ENCODE results near the gene MAPK1.
"Not testable (repeated sequence)": the region's sequence is repeated elsewhere in the genome, so short reads cannot be mapped to it uniquely, and the experiment has no call there.

Gene MAPK1

DNA sequence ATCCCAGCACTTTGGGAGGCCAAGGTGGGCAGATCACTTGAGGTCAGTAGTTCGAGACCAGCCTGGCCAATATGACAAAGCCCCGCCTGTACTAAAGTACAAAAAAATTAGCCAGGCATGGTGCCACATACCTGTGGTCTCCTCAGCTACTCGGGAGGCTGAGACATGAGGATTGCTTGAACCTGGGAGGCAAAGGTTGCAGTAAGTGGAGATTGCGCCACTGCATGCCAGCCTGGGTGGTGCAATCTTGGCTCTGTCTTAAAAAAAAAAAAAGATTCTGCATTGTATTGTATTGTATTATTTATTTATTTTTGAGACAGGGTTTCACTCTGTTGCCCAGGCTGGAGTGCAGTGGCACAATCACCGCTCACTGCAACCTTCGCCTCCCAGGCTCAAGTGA, 122.5 kb downstream of the MAPK1 start:
- DNase-seq, result peak; percentile 31

- DNase-seq, result no peak
Measured at GRCh38 chr22:21741790-21742189, 125.7 kb downstream of the MAPK1 start.

- no peak for DNase-seq
Measured at GRCh38 chr22:21741059-21741458, 126.4 kb downstream of the MAPK1 start.

- DNase-seq, result no peak
Measured at GRCh38 chr22:21739828-21740377, 127.5 kb downstream of the MAPK1 start.

DNA sequence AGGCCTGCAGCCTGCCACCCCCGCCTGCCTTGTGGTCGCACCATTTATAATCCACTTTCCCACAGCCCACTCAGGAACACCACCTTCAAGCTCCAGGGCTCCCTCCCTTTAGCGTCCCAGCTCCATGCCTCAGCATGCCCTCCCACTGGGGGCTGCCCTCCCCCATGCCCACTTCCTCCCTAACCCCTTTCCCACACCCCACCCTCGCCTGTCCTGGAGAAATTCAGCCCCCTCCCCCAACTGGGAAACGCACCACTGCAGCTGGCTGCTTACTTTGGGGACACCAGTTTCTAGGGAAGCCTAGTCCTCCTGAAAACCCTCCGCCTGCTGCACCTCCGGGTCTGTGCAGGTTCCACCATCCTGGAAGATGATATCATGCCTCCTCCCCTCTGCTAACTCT, 128.5 kb downstream of the MAPK1 start:
- no peak for DNase-seq

DNA sequence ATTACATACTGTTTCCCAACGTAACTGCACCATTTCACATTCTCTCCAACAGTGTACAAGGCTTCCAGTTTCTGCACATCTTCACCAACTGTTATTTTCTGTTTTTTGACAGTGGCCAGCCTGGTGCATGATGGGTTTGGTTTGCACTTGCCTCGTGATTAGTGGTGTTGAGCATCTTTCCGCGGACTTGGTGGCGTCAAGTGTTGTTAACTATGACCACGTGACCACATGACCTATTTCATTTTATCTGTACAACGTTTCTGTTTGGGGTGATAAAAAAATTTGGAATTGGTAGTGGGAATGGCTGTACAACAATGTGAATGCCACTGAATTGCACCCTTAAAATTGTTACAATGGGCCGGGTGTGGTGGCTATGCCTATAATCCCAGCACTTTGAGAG, 129.4 kb downstream of the MAPK1 start:
- DNase-seq, result no peak

GRCh38 chr22:21736948-21737347, 130.5 kb downstream of the MAPK1 start:
- DNase-seq, result no peak

- DNase-seq, result no peak
Measured at GRCh38 chr22:21736084-21736642, 131.3 kb downstream of the MAPK1 start.

DNA sequence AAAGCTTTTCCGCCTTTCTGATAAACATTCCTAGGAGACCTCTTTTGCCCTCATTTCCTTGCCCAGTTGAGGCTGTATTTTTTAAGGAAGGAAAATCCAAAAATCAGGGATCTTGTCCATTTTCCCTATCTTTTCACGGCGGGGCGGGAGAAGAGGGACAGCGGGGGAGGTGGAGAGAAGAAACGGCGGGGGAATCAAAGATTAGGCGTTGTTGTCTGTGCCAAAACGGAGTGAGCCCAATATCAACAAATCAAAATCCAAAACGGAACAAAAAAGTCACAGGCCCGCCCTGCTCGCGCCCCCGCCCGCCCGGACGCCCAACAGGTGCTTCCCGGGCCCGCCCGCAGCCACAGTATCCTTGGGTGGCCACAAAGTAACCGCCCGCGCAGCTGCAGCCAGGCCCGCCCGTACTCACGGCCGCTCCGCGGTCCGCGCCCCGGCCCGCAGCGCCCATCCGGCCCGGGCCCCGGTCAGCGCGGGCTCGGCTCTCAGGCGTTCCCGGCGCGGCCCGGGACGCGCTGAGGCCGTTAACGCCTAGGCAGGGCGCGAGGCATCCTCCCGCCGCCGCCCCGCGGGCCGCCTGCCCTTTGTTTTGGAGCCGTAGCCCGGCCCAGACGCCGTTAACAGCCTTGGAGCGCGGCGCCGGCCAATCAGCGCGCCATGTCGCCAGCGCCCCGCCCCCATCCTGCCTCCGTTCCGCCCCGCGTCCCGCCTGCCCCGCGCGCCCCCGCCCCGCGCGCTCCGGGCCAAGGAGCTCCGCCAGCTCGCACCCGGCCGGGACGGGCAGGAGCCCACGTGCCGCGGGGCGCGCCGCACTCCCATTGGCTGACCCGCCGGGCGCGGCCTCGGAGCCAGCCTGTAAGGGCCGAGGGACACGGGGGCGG, 132.0 kb downstream of the MAPK1 start, which contains the start of gene YPEL1:
Gene YPEL1, minus strand, starts transcription at position 595 of the 884 bp plus-strand sequence. CDS start 25,050 bp downstream, outside the sequence.
- DNase-seq, result peak; percentile 97

- no peak for DNase-seq
Measured at GRCh38 chr22:21734540-21735199, 132.8 kb downstream of the MAPK1 start.

DNA sequence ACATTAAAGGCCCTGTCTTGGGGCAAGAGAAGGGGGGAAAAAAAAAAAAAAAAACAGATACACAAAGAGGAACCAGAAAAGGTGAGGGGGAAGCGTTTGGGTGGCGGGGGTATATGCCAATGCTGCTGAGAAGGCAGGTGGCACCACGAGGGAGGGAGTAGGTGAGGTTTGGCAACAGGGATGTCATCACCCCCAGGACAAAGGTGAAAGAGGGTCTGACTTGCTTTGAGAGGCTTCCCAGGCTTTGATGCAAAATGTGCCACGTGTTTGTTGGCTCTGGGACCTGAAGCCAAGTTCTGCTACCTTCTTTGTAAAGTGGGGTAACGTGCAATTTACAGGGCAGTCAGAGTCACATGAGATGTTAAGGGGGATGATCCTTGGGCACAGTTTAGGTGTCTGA, 135.9 kb downstream of the MAPK1 start:
- DNase-seq, result no peak

GRCh38 chr22:21730535-21731308, 136.7 kb downstream of the MAPK1 start:
- no peak for DNase-seq

DNA sequence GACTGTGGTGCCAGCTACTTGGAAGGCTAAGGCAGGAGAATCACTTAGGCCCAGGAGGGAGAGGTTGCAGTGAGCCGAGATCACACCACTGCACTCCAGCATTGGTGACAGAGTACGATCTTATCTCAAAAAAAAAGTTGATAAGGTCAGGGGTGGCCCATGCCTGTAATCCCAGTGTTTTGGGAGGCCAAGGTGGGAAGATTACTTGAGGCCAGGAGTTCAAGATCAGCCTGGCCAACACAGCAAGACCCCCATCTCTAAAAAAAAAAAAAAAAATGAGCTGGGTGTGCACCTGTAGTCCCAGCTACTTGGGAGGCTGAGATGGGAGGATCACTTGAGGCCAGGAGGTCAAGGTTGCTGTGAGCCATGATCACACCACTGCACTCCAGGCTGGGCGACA, 138.3 kb downstream of the MAPK1 start:
- DNase-seq, result not testable (repeated sequence)

DNA sequence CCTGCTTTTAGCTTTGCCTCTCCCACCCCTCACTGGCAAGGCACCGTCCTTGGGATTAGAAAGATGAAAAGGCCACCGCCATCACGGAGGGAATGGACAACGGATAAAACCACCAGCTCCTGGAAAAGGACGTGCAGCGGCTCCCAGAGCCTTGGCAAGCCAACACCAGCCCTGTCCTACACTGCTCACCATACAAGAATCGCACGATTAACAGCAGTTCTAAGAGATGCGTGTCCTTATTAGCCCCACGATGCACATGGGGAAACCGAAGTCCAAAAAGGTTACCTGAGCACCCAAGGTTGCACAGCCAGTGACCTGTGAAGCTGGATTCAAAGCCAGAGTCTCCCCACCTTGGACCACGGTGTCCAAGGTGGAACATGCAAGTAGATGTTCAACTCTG, 139.2 kb downstream of the MAPK1 start:
- no peak for DNase-seq

GRCh38 chr22:21727768-21728167, 139.7 kb downstream of the MAPK1 start:
- no peak for DNase-seq

GRCh38 chr22:21727159-21727558, 140.3 kb downstream of the MAPK1 start:
- no peak for DNase-seq

- DNase-seq, result no peak
Measured at GRCh38 chr22:21726650-21727049, 140.8 kb downstream of the MAPK1 start.

DNA sequence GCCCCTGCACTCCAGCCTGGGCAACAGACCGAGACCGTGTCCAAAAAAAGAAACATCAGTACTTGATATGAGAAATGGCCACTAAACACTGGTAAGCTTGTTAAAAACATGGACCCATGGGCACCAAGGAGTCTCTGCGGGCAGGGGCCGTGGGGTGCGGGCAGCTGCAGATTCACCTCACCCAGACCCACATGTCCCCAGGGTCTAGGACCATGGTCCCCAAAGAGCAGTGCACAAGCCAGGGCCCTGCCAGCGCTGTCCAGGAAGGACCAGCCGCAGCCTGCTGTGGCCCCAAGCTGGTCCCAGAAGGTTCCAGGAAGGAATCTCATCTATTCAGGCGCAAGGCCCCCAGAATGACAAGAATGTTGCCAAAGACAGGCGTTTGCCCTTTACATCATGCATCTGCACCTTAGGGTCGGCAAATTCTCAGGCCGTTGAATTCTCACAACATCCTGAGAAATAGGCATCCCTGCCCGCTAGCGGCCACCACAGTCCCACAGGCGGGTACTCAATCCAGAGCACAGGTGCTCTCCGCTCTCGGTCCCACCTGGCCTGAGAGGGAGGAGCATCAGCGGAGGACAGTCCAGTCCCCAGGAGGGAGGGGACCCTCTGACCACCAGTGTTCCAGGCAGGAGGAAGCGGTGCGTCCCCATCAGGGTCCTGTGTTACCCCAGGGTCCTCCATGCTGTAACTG, 141.3 kb downstream of the MAPK1 start:
- no peak for DNase-seq

- DNase-seq, result not testable (repeated sequence)
Measured at GRCh38 chr22:21724496-21724895, 142.9 kb downstream of the MAPK1 start.

DNA sequence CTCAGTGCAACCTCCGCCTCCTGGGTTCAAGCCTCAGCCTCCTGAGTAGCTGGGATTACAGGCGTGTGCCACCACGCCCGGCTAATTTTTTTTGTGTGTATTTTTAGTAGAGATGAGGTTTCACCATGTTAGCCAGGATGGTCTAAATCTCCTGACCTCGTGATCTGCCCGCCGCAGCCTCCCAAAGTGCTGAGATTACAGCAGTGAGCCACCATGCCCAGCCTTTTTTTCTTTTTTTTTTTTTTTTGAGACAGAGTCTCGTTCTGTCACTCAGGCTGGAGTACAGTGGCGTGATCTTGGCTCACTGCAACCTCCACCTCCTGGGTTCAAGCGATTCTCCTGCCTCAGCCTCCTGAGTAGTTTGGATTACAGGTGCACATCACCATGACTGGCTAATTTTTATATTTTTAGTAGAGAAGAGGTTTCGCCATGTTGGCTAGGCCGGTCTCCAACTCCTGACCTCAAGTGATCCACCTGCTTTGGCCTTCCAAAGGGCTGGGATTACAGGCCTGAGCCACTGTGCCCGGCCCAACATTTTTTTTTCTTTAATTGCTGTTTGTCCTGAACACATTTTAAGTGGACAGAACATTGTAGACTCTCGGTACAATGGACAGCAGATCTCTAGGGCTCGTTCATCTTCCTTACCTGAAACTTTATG, 146.1 kb downstream of the MAPK1 start:
- DNase-seq, result not testable (repeated sequence)

DNA sequence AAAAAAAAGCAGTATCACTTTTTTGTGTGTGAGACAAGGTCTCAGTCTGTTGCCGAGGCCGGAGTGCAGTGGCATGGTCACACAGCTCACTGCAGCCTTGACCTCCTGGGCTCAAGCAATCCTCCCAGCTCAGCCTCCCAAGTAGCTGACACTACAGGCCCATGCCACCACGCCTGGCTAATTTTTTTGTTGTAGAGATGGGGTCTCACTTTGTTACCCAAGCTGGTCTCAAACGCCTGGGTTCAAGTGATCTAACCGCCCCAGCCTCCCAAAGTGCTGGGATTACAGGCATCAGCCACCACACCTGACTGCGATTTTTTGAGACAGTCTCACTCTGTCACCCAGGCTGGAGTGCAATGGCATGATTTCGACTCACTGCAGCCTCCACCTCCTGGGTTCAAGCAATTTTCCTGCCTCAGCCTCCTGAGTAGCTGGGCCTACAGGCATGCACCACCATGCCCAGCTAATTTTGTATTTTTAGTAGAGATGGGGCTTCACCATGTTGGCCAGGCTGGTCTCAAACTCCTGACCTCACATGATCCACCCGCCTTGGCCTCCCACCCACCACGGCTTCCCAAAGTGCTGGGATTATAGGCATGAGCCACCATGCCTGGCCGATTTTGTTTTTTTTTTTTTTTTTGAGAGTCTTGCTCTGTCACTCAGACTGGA, 147.1 kb downstream of the MAPK1 start:
- not testable (repeated sequence) for DNase-seq
